ENCODE data around the gene KCTD21. TPM values are rescaled to one million over a fixed set of nuclear protein-coding genes. Genes with fewer than 3 reads are reported as not detected.

Gene KCTD21
- total and polyA plus RNA-seq, 9 donors: 7.4 to 24.7 (median 14.1) TPM

GRCh38 chr11:78163828-78164227 is 24.6 kb downstream of the KCTD21 start:
- 3 to 5% (median 3%) methylated on average over 2 of the region's 2 CpGs for WGBS, 3 donors
- no peaks in the 10 kb centered on the region for H3K27me3 ChIP-seq
- no peaks in the 10 kb centered on the region for H3K9me3 ChIP-seq
- peak in 3 of 5 donors; percentile 41 to 53 (median 46) for DNase-seq
- no peak for TF ChIP-seq POLR2A (IDR thresholded peaks at IDR 0.05)
- no peak for TF ChIP-seq EP300 (IDR thresholded peaks at IDR 0.05)
- TF ChIP-seq, protein P1, sequence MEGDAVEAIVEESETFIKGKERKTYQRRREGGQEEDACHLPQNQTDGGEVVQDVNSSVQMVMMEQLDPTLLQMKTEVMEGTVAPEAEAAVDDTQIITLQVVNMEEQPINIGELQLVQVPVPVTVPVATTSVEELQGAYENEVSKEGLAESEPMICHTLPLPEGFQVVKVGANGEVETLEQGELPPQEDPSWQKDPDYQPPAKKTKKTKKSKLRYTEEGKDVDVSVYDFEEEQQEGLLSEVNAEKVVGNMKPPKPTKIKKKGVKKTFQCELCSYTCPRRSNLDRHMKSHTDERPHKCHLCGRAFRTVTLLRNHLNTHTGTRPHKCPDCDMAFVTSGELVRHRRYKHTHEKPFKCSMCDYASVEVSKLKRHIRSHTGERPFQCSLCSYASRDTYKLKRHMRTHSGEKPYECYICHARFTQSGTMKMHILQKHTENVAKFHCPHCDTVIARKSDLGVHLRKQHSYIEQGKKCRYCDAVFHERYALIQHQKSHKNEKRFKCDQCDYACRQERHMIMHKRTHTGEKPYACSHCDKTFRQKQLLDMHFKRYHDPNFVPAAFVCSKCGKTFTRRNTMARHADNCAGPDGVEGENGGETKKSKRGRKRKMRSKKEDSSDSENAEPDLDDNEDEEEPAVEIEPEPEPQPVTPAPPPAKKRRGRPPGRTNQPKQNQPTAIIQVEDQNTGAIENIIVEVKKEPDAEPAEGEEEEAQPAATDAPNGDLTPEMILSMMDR (IDR thresholded peaks at IDR 0.05): no peak
- intact Hi-C loops (cut with DNase I): loop anchor here in 2 of 4 donors (10.0 kb wide), 1 partner anchor 251 kb away; the partner anchor contains the start of gene GAB2 (in 2 of the 2)
- peak overlapping the region; percentile 16 to 69 for H3K27ac ChIP-seq
- H3K4me3 ChIP-seq: no peak overlapping the region
- H3K36me3 ChIP-seq: no peaks in the 10 kb centered on the region
- H3K4me1 ChIP-seq (ENCODE audit: insufficient read depth): peaks cover 59% of the 10 kb centered on the region

DNA sequence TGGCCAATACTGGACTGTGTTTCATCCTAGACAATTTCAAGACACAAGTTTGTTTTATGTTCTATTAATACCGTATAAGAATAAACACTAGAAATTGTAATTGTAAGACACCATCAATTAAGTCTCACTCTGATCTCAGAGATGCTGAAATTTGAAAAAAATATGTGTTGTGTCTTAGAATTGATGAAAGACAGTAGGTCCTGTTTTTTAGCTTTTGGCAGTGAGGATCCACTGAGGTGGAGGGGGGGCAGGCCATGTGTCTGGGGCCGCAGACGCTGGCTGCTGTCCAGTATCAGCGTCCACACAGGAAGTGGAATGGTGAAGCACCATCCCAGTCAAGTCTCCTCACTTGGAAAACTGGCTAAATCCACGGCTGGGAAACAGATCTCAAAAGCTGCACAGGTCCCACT is 26.5 kb downstream of the KCTD21 start:
- Histone ChIP-seq H3K9me3 (no peaks in the 10 kb centered on the region), H3K4me3 (no peak overlapping the region), H3K4me1 (ENCODE audit: insufficient read depth) (peaks cover 50% of the 10 kb centered on the region), H3K27me3 (no peaks in the 10 kb centered on the region), H3K27ac (peak overlapping the region in 1 of 2 donors; percentile 69), H3K36me3 (no peaks in the 10 kb centered on the region)
- DNase-seq: peak; percentile 80 to 89 (median 84)
- 2 to 9% (median 8%) methylated on average over 5 of the region's 5 CpGs for WGBS, 3 donors
- intact Hi-C loops (cut with DNase I): loop anchor here in 2 of 4 donors (10.0 kb wide), 1 partner anchor 253 kb away; the partner anchor contains the start of gene GAB2 (in 2 of the 2)
- TF ChIP-seq POLR2A (IDR thresholded peaks at IDR 0.05) (no peak), EP300 (IDR thresholded peaks at IDR 0.05) (no peak)
- TF ChIP-seq, protein P1 (IDR thresholded peaks at IDR 0.05): no peak

- no peak for TF ChIP-seq POLR2A (IDR thresholded peaks at IDR 0.05)
- 93 to 96% (median 93%) methylated on average over 2 of the region's 2 CpGs for WGBS, 3 donors
- Histone ChIP-seq H3K4me1 (ENCODE audit: insufficient read depth) (peaks cover 47% of the 10 kb centered on the region), H3K27ac (peak overlapping the region; percentile 7 to 69), H3K27me3 (no peaks in the 10 kb centered on the region), H3K9me3 (no peaks in the 10 kb centered on the region), H3K4me3 (no peak overlapping the region), H3K36me3 (no peaks in the 10 kb centered on the region)
- intact Hi-C loops (cut with DNase I): loop anchor here in 2 of 4 donors (10.0 kb wide), 1 partner anchor 253 kb away; the partner anchor contains the start of gene GAB2 (in 2 of the 2)
- peak in 1 of 5 donors; percentile 25 for DNase-seq
These were observed 27.1 kb downstream of the KCTD21 start for GRCh38 chr11:78161346-78161745.

GRCh38 chr11:78160557-78160956 is 27.9 kb downstream of the KCTD21 start:
- Histone ChIP-seq H3K27me3 (no peaks in the 10 kb centered on the region), H3K4me3 (no peak overlapping the region), H3K36me3 (no peaks in the 10 kb centered on the region), H3K9me3 (no peaks in the 10 kb centered on the region), H3K27ac (peak overlapping the region in 1 of 2 donors; percentile 67), H3K4me1 (ENCODE audit: insufficient read depth) (peaks cover 45% of the 10 kb centered on the region)
- WGBS, 3 donors: 89 to 98% (median 93%) methylated on average over 1 of the region's 1 CpG
- TF ChIP-seq, protein P1 (IDR thresholded peaks at IDR 0.05): no peak
- TF ChIP-seq EP300 (IDR thresholded peaks at IDR 0.05) (no peak), POLR2A (IDR thresholded peaks at IDR 0.05) (no peak)
- DNase-seq: no peak
- intact Hi-C loops (cut with DNase I): loop anchor here in 2 of 4 donors (10.0 kb wide), 1 partner anchor 254 kb away; the partner anchor contains the start of gene GAB2 (in 2 of the 2)

DNA sequence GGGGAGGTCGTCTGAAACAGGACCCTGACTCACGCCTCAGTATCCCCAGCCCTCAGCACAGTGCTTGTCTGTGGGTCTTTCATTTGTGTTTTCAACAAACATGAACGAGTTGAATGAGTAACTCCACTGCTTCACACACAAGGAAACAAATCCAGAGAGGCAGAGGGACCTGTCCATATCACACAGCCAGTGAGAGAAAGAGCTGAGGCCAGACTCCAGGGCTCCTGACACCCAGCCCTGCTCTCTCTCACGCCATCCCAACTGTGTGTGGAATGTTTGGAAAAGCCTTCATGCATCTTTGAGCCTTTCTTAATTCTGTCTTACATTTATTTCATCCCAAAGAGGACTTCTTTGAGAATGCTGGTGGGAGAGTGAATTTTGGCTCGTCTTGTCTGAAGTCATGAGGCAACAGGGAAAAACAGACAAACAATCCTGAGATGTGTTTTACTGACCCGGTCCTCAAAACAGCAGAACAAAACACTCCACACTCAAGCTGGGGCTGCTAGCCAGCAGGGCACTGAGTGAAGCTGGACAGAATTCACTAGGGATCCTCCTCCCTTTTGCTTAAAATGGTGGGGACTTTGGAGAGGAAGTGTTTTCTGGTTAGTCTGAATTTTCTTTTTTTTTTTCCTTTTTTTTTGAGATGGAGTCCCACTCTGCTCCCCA is 29.3 kb downstream of the KCTD21 start:
- H3K27me3 ChIP-seq: no peaks in the 10 kb centered on the region
- H3K4me3 ChIP-seq: no peak overlapping the region
- H3K27ac ChIP-seq: peak overlapping the region; percentile 15 to 67
- H3K4me1 ChIP-seq (ENCODE audit: insufficient read depth): peaks cover 43% of the 10 kb centered on the region
- peak in 3 of 5 donors; percentile 54 to 71 (median 63) for DNase-seq
- H3K36me3 ChIP-seq: no peaks in the 10 kb centered on the region
- 29 to 36% (median 30%) methylated on average over 6 of the region's 6 CpGs for WGBS, 3 donors
- TF ChIP-seq EP300 (IDR thresholded peaks at IDR 0.05) (no peak), POLR2A (IDR thresholded peaks at IDR 0.05) (no peak)
- TF ChIP-seq, protein P1 (IDR thresholded peaks at IDR 0.05): no peak
- intact Hi-C loops (cut with DNase I): no loop called here
- no peaks in the 10 kb centered on the region for H3K9me3 ChIP-seq

All from ovary (tissue), 9 donors.